Left cardiac atrium (tissue), 4 donors: ENCODE results near the gene MTF2. TPM values are rescaled to one million over a fixed set of nuclear protein-coding genes. Genes with fewer than 3 reads are reported as not detected.
"Not testable (repeated sequence)": the region's sequence is repeated elsewhere in the genome, so short reads cannot be mapped to it uniquely, and the experiment has no call there.

ENCODE experiments used
- ATAC-seq, 2 donors: fragments of 200-7000 bp; cut with Tn5 transposase; one replicate each; pipeline ENCODE4 v1.9.1; 2020; ENCODE audit warnings: mild to moderate bottlenecking in 2 of 2, moderate library complexity in 2 of 2
- DNase-seq: peaks from one replicate; pipeline ENCODE4 v3.0.0-alpha.2; 2020
- intact Hi-C, 2 donors: fragments of 100-400 bp; cut with DNase I; formaldehyde crosslinking; loops; one replicate each; pipeline versions ENCODE4 v1.14.1 to v1.15.1; 2022 to 2023
- total RNA-seq, 2 donors: library from RNA; stranded (reverse); fragmentation: NEBNext Ultra II Directional; extraction: Animal tissue kit (Norgen Biotek cat#: 25700); gene quantifications; one replicate each; pipeline ENCODE4 v1.2.1, GENCODE V29; 2021
- donor health status: DM: no; HTN: yes; CAD: no.
- donor health status: DM: no; HTN: yes; CAD: no; lungs with severe emphysema.
- donor health status: DM: yes; HTN: yes; CAD: no.
- donor health status: Dilated cardiomyopathy.

The MTF2 gene
- total RNA-seq, 2 donors from 2014 or later: 10.1 to 10.2 TPM

- intact Hi-C loops: loop anchor here in 1 of 2 donors (10.0 kb wide), 1 partner anchor 87 kb away; no protein-coding TSS in a partner anchor
- DNase-seq: no peak
- ATAC-seq: no peak
Measured at GRCh38 chr1:93171549-93172034, 92.5 kb downstream of the MTF2 start.

DNA sequence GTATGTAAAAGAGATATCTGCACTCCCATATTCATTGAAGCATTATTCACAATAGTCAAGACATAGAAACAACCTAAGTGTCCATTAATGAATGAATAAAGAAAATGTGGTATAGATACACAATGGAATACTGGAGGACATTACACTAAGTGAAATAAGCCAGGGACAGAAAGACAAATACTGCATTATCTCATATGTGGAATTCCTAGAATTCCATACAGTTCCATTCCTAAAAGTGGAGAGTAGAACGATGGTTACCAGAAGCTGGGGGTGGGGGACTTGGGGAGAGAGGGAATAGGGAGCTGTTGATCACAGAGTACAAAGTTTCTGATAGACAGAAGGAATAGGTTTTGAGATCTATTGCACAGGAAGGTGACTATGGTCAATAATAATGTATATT, 93.7 kb downstream of the MTF2 start:
- intact Hi-C loops: loop anchor here in 1 of 2 donors (10.0 kb wide), 1 partner anchor 88 kb away; no protein-coding TSS in a partner anchor
- no peak for DNase-seq
- no peak for ATAC-seq

- intact Hi-C loops: loop anchor here in 1 of 2 donors (10.0 kb wide), 1 partner anchor 90 kb away; no protein-coding TSS in a partner anchor
- DNase-seq, ATAC-seq: not testable (repeated sequence)
Measured at GRCh38 chr1:93174638-93175037, 95.6 kb downstream of the MTF2 start.

DNA sequence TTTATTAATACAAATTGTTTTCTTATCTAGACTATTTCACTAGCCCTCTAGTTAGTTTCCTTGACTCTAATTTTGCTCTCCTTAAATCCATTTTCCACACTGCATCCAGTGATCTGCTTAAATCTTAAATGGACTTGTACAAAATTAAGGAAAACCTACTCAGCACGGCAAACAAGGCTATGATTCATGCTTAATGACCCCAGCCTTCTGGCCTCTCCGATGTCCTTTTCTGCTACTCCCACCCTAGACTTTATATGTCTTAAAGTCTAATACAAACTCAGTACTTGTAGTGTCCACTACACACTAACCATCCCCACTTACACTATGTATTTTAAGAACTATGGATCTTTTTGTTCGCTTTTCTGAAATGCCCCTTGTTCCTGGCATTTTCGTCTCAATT, 98.9 kb downstream of the MTF2 start:
- no peak for DNase-seq
- ATAC-seq: no peak
- intact Hi-C loops: loop anchor here in 1 of 2 donors (10.0 kb wide), 1 partner anchor 93 kb away; no protein-coding TSS in a partner anchor

- ATAC-seq (no peak), DNase-seq (no peak)
- intact Hi-C loops: loop anchor here in 1 of 2 donors (10.0 kb wide), 1 partner anchor 94 kb away; no protein-coding TSS in a partner anchor
Measured at GRCh38 chr1:93178418-93178817, 99.3 kb downstream of the MTF2 start.

DNA sequence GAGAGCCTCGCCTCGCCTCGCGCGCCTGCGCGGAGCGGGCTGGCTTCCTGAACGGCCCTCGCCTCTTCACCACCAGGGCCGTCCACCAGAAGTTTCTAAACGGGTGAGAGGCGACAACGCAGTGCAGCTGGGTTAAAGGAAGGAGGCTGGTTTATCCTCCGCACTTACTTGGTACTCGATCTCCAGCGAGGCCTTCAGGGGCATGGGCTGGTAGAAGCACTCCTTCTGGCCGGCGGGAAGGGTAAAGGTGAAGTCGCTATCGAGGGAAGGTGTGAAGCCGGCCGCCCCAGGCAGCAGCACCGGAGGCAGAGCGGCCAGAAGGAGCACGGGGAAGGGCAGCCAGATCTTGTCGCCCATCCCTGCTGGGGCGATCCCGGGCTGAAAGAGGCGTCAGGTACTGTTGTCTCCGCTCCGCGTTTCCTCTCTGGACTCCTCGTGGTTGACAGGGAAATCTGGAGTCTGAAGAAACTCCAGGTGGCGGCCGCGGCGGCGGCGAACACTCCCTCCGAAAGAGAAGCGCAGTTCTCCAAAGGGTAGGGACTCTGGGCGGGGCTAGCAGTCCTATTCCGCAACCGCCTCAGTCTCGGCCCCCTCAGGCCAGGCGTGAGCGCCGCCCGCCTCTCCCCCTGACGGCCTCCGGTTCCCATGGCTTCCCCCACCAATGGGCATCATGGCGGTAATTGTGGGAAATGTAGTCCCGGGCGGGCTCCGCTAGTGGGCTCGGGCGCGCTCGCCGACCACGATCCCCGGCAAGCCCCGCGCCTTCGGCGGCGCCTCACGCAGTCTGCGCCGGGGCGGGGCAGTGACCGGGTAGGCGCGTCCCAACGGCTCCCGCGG, 101.0 kb downstream of the MTF2 start, which contains the start of gene TMED5:
TSS of gene TMED5 (minus strand) at position 528 of the 837 bp plus-strand sequence. CDS start at position 357, 171 bp downstream.
- peak; percentile 98 for DNase-seq
- intact Hi-C loops: loop anchor here in 1 of 2 donors (10.0 kb wide), 1 partner anchor 95 kb away; no protein-coding TSS in a partner anchor
- peak; percentile 98 to 99 for ATAC-seq

DNA sequence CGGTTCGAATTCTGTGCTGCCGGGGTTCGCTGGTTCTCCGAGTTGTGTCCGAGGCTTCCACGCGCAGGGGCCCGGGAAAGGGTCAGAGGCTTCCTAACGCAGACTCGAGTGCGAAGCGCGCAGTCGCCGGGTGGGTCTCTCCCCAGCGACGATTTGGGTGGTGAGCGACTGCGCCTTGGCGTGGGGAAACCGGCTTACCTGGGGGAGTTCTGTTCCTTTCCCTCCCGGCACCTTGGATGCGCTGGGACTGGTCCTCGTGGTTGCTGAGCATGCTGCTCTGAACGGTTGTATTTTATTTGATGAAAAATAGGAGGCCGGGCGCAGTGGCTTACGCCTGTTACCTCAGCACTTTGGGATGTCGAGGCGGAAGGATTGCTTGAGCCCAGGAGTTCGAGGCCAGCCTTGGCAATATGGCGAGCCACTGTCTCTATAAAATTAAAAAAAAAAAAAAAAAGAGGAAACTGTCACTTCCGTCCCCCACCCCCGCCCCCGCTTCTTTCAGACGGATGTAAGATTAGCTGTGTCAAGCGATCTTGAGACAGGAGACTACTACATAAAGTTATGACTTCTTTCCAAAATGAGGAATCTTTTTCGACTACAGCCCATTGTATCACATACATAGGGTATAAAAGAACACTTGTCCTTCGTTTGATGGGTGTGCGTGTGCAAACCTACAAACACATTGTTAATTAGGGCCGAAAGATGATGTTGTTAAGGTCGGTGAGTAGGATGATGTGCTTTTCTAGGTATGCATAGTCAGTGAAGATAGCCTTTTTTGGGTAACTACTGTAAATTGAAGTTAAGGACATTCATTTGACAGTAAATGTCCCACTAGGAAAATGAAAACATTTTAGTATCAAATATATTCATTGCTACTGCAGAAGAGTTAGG, 101.9 kb downstream of the MTF2 start, which contains the start of gene CCDC18:
TSS of gene CCDC18 (plus strand) at position 2 of the 891 bp plus-strand sequence. CDS start 2,638 bp downstream, outside the sequence.
- intact Hi-C loops: no loop called here
- ATAC-seq (no peak), DNase-seq (no peak)

DNA sequence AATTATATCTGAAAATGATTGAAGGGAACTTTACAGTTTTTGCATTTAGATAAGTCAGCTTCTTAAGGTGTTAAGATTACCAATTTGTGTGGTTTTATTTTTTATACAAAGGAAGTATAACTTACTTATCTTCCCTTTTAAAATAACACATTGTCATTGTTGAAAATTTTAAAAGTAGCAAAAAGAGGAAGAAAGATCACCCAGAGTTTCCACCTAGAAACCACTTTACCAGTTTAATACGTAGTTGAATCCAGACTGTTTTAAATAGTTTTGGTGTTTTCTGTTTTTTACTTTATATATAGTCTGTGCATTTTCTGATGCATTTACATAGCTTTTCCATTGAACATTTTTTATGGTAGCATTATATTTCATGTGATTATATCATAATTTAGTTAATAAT, 107.6 kb downstream of the MTF2 start:
- ATAC-seq (no peak), DNase-seq (no peak)
- intact Hi-C loops: no loop called here

Other genes with a start within 250 kb of the MTF2 start
- 100 to 1,000 TPM; 600 to 715 TPM for gene RPL5, start 247.2 kb upstream of the MTF2 start, total RNA-seq
- 1 to 10 TPM; 7.4 to 8.6 TPM for gene DIPK1A, start 117.8 kb upstream of the MTF2 start, total RNA-seq
- gene TMED5, start 101.1 kb downstream of the MTF2 start, total RNA-seq: 10 to 100 TPM; 54.5 to 81.9 TPM
- 1 to 10 TPM; 3.1 to 3.7 TPM for gene CCDC18, start 101.4 kb downstream of the MTF2 start, total RNA-seq